ENCODE results near the gene MRPL54. TPM values are rescaled to one million over a fixed set of nuclear protein-coding genes. Genes with fewer than 3 reads are reported as not detected.
"Not testable (repeated sequence)": the region's sequence is repeated elsewhere in the genome, so short reads cannot be mapped to it uniquely, and the experiment has no call there.

MRPL54 gene
- total RNA-seq, 1 experiment from 2014 or later = 74.4 TPM

DNA sequence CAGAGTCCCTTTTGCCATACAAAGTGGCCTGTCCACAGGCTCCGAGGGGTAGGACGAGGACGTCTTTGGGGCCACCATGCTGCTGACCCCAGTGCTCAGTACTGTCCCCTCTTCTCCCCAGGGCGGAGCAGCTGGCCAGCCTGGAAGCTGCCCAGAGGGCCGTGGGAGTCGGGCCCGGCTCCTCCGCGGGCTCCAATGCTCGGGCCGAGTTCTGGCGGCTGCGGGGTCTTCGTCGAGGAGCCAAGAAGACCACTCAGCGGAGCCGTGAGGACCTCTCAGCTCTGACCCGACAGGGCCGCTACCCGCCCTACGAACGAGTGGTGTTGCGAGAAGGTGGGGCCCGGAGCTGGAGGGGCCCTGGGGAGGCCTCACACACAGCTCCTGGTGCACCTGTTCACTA is 22.1 kb upstream of the MRPL54 start:
- DNase-seq (ENCODE audit: low spot score) = no peak

- no peak for DNase-seq (ENCODE audit: low spot score)
Measured at GRCh38 chr19:3743486-3743885, 19.0 kb upstream of the MRPL54 start.

DNA sequence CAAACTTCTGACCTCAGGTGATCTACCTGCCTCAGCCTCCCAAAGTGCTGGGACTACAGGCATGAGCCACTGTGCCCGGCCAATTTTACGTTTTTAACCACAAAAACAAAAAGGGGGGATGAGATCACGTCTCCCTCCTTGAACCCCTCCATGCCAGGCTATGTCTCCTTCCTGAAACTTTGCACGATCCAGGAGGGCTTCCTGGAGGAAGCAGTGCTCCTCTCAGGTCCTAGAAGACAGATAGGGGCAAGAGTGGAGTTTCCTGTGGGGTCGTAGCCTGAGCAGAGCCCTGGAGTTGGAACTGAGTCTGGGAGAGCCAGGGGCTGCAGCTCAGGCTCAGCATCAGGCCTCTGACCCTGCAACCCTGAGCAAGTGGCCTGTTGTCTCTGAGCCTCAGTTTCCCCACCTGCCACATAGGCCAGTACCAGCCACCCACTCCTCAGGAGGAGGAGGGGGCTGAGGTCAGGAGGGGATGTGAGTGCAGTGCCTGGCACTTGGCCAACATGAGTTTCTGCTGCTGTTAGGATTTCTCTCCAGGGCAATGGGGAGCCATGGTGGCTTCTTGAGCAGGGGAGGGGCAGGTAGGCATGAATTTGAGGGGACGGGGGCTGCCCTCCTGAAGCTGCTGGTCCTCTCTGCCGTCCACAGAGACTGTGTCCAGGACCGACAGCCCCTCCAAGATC is 17.0 kb upstream of the MRPL54 start:
- no peak for DNase-seq (ENCODE audit: low spot score)

GRCh38 chr19:3746371-3747056 is 16.0 kb upstream of the MRPL54 start:
- DNase-seq (ENCODE audit: low spot score) = no peak

GRCh38 chr19:3748965-3749364 is 13.5 kb upstream of the MRPL54 start:
- DNase-seq (ENCODE audit: low spot score) = no peak

DNA sequence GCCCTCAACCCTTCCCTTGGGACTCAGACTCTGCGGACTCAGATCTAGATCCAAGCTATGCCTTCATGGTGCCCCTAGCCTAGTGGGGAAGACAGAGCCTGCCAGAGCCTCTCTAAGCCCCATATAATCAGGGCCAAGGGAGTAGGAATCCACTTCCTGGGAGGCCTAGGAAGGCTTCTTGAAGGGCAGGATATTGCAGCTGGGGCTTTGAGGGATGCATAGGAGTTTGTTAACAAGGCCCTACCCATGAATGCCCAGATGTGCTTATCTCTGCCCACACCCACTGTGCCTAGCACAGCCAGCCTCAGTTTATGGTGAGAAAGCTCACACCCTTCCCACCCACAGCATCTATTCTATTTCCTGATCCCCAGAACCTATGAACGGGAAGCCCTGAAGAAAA is 12.3 kb upstream of the MRPL54 start:
- no peak for DNase-seq (ENCODE audit: low spot score)

DNA sequence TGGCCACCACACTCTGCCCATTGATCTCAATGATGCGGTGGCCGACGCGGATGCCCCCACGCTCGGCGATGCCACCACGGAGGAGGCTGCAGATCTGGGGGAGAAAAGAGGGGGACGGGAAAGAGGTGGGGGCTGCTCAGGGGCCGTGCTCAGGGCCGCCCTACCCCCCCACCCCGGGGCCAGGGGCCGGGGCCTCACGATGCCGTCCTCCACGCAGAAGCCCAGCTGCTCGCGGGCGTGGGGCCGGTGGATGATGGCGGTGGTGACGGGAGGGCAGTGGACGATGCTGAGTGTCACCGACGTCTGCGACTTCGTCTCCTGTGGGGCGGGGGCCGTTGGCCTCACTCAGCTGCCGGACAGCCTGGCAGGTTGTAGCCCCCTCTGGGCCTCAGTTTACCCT is 11.2 kb upstream of the MRPL54 start:
- no peak for DNase-seq (ENCODE audit: low spot score)

DNA sequence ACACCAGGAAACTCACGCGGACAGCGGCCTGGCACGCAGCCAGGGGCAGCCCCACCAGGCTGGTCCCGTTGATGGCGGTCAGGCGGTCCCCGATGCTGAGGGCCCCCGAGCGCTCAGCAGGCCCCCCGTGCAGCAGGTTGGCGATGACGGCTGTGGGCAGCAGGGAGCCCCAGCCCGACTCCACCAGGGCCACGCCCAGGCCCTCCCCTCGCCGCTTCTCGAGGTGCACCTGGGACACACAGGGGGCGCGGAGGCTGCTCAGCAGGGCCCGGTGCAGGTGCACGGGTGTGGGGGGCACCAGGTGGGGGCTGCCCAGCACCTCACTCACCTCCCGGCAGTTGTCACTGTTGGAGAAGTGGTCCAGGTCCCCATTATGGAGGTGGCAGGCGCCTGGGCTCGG is 10.0 kb upstream of the MRPL54 start:
- DNase-seq (ENCODE audit: low spot score) = no peak

DNA sequence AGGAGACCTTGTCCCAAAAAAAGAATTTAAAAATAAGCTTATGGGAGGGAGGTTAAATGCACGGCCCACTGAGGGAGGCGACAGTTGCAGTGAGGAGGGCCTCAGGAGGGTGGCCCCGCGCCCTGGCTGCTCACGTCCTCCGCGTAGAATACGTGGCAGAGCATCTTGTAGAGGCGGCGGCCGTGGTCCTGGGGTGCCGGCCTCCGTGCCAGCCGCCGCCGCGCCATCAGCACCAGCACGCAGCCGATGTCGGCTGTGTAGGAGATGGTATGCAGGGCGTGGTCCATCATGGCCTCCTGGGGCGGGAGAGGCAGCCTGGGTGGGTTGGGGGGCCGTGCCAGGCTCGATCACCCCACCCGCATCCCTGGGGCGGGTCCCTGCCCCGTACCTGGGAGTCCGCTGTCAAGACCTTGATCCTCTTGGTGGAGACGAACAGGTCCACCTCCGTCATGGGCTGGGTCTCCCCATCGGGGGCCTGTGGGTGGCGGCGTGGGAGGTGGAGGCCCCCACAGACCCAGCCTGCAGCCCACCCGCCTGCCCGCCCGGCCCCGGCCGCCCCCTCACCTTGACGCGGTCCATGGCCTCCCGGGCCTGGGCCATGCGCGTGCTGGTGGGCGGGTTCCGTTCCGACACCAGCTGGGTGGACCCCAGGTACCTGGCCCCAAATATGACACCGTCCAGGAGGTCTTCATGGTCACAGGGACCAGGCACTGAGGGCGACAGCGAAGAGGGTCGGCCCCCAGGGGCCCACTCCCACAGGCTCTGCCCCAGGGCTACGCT is 8.7 kb upstream of the MRPL54 start:
- no peak for DNase-seq (ENCODE audit: low spot score)

DNA sequence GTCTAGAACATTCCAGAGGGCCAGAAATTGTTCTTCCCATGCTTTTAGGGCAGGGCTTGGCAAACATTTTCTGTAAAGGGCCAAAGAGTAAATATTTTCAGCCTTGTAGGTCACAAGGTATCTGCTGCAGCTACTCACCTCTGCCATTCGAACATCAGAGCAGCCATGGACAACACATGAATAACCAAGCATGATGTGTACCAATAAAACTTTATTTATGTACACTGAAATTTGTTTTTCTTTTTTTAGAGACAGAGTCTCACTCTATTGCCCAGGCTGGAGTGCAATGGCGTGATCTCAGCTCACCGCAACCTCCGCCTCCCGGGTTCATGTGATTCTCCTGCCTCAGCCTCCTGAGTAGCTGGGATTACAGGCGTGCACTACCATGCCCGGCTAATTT is 4.8 kb upstream of the MRPL54 start:
- not testable (repeated sequence) for DNase-seq (ENCODE audit: low spot score)

DNA sequence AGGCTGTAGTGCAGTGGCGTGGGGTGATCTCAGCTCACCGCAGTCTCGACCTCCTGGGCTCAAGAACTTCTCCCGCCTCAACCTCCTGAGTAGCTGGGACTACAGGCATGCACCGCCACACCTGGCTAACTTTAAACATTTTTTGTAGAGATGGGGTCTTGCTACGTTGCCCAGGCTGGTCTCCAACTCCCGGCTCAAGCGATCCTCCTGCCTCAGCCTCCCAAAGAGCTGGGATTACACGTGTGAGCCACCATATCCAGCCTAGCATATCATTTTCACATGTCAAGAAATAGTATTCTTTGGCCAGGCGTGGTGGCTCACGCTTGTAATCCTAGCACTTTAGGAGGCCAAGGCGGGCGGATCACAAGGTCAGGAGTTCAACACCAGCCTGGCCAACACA is 4.2 kb upstream of the MRPL54 start:
- DNase-seq (ENCODE audit: low spot score) = not testable (repeated sequence)

DNA sequence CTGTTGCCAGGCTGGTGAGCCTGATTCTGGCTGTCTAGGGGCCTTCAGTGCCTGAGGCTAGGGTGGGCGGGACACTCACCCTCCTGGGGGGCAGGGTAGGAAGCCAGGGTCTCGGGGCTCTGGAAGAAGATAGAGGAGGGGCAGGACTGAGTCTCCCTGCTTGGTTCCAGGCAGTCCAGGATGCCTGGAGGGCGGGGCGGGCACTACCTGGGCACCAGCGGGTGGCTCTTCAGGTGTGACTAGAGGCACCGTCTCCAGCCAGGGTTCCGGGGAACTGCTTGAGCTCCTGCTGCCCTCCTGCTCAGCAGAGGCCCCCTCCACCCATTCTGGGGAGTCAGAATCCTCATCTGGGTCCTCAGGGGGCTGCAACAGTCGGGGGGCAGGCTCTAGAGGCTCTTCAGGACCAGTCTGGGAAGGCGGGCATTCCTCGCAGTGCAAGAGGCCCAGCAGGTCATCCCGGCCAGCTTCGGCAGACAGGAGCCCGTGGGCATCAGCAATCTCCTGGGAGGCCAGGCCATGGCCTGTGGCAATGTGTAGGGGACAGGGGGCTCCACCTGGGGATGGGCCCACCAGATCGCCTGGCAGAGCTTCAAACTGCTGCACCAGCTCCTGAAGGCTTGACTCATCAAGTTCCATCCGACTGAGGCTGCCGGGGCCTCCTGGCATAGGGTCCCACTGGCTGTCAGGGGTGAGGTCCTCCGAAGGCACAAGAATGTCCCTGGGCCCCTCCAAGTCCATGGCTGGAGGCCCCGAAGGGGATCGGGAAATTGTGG is 2.8 kb upstream of the MRPL54 start:
- no peak for DNase-seq (ENCODE audit: low spot score)

DNA sequence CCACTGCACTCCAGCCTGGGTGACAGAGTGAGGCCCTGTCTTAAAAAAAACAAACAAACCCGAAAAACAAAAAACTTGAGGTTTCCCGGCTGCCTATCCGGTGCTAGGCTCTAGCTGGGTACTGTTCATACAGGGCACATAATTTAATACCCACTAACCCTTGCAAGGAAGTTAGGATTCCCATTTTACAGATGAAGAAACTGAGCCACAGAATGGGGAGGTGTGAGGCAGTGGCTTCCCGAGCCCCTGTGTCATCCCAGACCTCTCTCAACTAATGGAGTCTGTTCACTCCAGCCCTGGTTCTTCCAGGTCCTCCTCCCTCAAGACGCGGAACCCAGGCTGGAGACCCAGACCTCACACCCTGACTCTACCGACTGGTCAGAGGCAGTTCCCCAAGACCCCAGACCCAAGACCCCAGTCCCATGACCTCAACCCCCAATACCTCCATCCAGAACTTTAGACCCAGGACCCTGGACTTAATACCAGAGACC is 1.6 kb upstream of the MRPL54 start:
- DNase-seq (ENCODE audit: low spot score) = no peak

GRCh38 chr19:3761382-3762129 is 926 bp upstream of the MRPL54 start, which contains the start of gene APBA3:
APBA3 (minus strand) TSS chr19:3761692; CDS start chr19:3760264, 1,428 bp downstream.
- DNase-seq (ENCODE audit: low spot score) = peak; percentile 85

- no peak for DNase-seq (ENCODE audit: low spot score)
Measured at GRCh38 chr19:3762130-3762473, 380 bp upstream of the MRPL54 start.

- DNase-seq (ENCODE audit: low spot score) = no peak
Measured at GRCh38 chr19:3765121-3765520, 2.6 kb downstream of the MRPL54 start.

DNA sequence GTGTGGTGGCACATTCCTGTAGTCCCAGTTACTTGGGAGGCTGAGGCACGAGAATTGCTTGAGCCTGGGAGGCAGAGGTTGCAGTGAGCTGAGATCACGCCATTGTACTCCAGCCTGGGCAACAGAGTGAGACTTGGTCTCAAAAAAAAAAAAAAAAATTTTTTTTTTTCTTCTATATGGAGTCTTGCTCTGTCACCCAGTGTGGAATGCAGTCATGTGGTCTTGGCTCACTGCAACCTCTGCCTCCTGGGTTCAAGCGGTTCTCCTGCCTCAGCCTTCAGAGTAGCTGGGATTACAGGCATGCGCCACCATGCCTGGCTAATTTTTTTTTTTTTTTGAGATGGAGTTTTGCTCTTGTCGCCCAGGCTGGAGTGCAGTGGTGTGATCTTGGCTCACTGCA is 3.3 kb downstream of the MRPL54 start:
- DNase-seq (ENCODE audit: low spot score) = not testable (repeated sequence)

DNA sequence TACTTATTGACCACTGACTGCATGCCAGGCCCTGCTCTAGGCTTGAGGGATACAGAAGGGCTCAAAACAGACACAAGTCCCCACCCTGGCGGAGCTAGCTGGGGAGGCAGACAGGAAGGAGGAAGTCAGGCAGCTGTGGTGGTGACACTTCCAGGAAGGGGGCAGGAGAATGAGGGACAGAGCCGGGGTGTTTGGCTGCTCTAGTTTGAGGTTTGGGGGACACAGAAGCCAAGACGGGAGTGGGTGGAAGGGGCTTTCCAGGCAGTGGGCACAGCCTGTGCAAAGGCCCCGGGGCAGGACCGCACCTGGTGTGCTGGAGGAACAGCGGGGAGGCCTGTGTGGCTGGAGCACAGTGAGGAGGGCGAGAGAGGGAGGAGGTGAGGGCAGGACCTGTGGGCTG is 4.0 kb downstream of the MRPL54 start:
- no peak for DNase-seq (ENCODE audit: low spot score)

DNA sequence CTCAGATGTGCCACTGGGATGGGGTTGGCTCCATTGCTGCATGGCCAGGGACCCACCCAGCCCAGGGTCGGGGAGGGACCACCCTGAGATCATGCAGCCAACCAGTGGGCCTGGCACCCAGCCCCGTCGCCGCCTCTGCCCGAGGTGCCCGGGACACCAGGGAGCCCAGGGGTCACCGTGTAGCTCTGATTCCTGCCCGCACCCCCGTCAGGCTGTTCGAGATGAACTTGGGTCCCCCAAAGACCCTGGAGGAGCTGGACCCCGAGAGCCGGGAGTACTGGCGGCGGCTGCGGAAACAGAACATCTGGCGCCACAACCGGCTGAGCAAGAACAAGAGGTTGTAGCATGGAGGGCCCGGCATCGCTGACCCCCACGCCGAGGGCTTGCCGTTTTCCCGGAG is 4.6 kb downstream of the MRPL54 start:
- DNase-seq (ENCODE audit: low spot score) = no peak

DNA sequence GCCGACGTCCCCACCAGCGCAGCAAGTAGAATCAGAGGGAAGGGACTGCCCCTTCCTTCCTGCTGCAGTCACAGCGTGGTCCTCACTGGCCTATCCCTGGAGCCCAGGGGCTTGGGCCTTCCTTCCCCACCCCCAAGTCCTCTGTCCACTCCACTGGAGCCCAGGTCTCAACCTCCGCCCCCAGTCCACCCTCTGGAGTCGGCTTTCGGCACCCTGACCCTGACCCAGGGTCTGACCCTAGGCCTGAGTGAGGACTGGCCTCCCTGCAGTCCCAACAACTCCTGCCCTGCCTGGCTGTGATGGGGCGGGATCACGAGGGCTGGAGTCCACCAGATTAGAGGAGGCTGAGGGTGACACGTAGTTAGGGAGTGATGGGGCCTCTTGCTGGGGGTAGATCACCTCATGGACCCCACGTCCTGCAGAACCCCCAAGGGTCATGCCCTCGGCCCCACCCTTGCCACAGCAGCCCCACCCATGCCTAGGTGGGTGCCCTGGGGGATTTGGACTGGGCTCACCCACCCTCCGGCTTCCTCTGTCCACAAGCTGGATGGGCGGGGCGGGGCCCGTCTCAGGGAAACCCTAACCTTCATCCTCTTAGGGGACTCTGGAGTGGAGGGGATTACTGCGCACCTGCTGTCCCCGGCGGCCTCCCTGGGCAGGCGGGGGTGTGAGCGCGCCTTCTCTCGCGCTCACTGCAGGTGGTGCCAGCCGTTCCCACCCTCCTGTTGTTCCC is 5.7 kb downstream of the MRPL54 start:
- no peak for DNase-seq (ENCODE audit: low spot score)

GRCh38 chr19:3768748-3769099 is 6.2 kb downstream of the MRPL54 start:
- DNase-seq (ENCODE audit: low spot score) = no peak
